GM21367 (cell line): ENCODE data around the gene KRT31.
"Not testable (repeated sequence)": the region's sequence is repeated elsewhere in the genome, so short reads cannot be mapped to it uniquely, and the experiment has no call there.

Experiments
- ATAC-seq: cut with Tn5 transposase; IDR thresholded peaks from one replicate; pipeline ENCODE4 v1.9.1; 2021; ENCODE audit not compliant: unreplicated experiment

The KRT31 gene

DNA sequence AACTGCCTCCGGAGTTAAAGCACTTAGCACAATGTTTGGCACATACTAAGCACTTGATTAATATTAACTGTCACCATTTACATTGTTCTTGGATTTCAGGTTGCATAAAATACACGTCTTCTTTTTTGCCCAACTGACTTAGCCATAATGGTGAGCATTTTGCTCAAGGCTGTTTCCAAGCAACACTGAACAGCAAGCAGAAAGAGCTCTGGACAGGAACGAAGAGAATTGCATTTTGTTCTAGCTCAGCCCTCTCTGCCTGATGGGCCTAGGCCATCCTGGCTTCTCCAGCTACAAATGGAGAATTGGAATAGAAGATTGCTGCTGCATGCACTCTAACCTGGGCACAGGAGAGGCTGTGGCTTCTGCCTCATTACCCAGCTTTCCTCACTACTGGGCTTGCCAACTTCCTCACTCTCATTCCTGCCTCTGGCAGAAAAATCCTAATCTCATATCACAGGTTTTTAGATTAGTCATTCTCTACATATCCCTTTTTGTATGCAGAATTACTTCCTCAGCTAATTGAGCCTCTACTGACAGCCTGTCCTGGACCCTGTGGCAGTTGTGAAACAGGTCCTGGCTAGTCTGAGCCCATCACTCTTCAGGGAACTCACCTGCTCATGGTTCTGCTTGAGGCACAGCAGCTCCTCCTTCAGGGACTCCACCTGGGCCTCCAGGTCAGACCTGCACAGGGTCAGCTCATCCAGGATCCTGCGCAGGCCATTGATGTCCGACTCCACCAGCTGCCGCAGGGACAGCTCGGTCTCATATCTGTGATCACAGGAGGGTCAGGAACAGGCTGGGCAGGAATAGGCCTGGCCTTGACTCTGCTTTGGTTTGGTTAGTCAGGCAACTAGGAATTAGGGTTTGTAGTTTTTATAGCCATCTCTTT is 49.3 kb downstream of the KRT31 start:
- ATAC-seq = no peak

DNA sequence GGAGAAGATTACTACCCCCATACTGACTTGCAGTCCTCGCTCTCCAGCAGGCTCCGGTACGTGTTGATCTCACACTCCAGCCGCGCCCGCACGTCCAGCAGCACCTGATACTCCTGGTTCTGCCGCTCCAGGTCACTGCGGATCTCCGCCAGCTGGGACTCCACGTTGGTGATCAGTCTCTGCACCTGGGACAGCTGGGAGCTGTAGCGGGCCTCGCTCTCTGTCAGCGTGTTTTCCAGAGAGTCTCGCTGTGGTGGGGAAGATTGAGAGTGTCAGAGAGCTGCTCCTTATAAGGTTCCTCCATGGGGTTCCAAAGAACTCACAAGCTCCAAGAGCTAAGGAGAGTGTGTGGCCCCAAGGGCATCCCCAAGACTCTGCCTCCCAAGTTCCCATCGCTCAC is 51.0 kb downstream of the KRT31 start:
- ATAC-seq = not testable (repeated sequence)

GRCh38 chr17:41345992-41346391 is 51.4 kb downstream of the KRT31 start:
- no peak for ATAC-seq
